H1 (cell line): Measurements from ENCODE around the gene SPATS2L. TPM values are rescaled to one million over a fixed set of nuclear protein-coding genes. Genes with fewer than 3 reads are reported as not detected.
A peak's percentile ranks its signal among the peaks of the same experiment; 100 is the strongest.

Source experiments
- EP300 ChIP-seq, 2 experiments: IDR thresholded peaks; 1 replicate in 1 of 2; 2 replicates in 1 of 2; pipeline ENCODE4 v1.6.1; 2011 to 2012; ENCODE audit warnings: low read depth in 2 of 2, low read length in 2 of 2, mild to moderate bottlenecking in 2 of 2, borderline replicate concordance in 1 of 2, inconsistent platforms in 1 of 2, moderate library complexity in 1 of 2
- POLR2A ChIP-seq, 2 experiments: IDR thresholded peaks; 1 replicate in 1 of 2; 2 replicates in 1 of 2; pipeline ENCODE4 v1.6.1; 2011; ENCODE audit warnings: low read depth in 2 of 2, low read length in 2 of 2, mild to moderate bottlenecking in 2 of 2; ENCODE audit errors: control extremely low read depth in 1 of 2
- TBP ChIP-seq: IDR thresholded peaks from 2 replicates; pipeline ENCODE4 v1.6.1; 2011; ENCODE audit warnings: low read depth, low read length, improper control_type of control experiment
- USF2 ChIP-seq: IDR thresholded peaks from 2 replicates; pipeline ENCODE4 v1.6.1; 2011; ENCODE audit warnings: low read length, improper control_type of control experiment
- YY1 ChIP-seq: IDR thresholded peaks from 2 replicates; pipeline ENCODE4 v1.6.1; 2011; ENCODE audit warnings: low read depth, mild to moderate bottlenecking, low read length
- polyA plus RNA-seq, 7 experiments: library from polyadenylated mRNA; depleted of rRNA in 3 of 7; stranded (reverse) in 5 of 7; unstranded in 2 of 7; fragments of >200 nt in 5 of 7; fragments of 200-250 nt in 2 of 7; gene quantifications; 1 replicate in 5 of 7; 2 replicates in 1 of 7; 4 replicates in 1 of 7; pipeline versions ENCODE4 v1.2.1 to v1.2.3, GENCODE V29; 2011 to 2013; ENCODE audit warnings: missing spikeins in 2 of 7, mixed read lengths in 2 of 7
- total RNA-seq: library from RNA; stranded (reverse); fragmentation: NEBNext Ultra II Directional; extraction: Animal tissue kit (Norgen Biotek cat#: 25700); gene quantifications from 2 replicates; pipeline ENCODE4 v1.2.1, GENCODE V29; 2021

The SPATS2L gene
- total and polyA plus RNA-seq, 2 of the 8 experiments (the other 6 are each of a cell fraction or from before 2014, with no cell fraction given), result 67.3 to 189 TPM

GRCh38 chr2:200422532-200423261 lies 116.2 kb downstream of the SPATS2L start (continued):
- TF ChIP-seq EP300 (IDR thresholded peaks at IDR 0.05; ENCODE audit: borderline replicate concordance in 1 of 2, low read depth in 2 of 2, low read length in 2 of 2), result no peak
- no peak for TF ChIP-seq TBP
- 0 out of 3 replicates have a peak, but pooled peaks of 1 of the 2 experiments have one; percentile 21 for TF ChIP-seq POLR2A (IDR thresholded peaks at IDR 0.05; ENCODE audit: control extremely low read depth in 1 of 2, low read depth in 2 of 2, low read length in 2 of 2)
- no peak for TF ChIP-seq YY1
- TF ChIP-seq USF2, result no peak
